Activated CD8-positive, alpha-beta memory T cell treated with anti-CD3 and anti-CD28 coated beads, Interleukin-2, amount 10 ng/mL, durations not matched to agents 7 days and 5 days (primary cell): Measurements from ENCODE around the gene TERT. TPM values are rescaled to one million over a fixed set of nuclear protein-coding genes. Genes with fewer than 3 reads are reported as not detected.
A peak's percentile ranks its signal among the peaks of the same experiment; 100 is the strongest.

ENCODE experiments used
- ATAC-seq: fragments of 150-1000 bp; cut with Tn5 transposase; one replicate; pipeline ENCODE4 v1.10.0; 2021; ENCODE audit warnings: moderate library complexity
- CTCF ChIA-PET: fragments of 350-600 bp; sonication (Branson Sonifier 250); formaldehyde crosslinking; loops from one replicate; lab custom pipeline; 2021; ENCODE audit warnings: antibody characterized with exemption; lab: Charles Lee
- DNase-seq: peaks from one replicate; pipeline ENCODE4 v3.0.0-alpha.2; 2020
- H3K27ac Mint-ChIP-seq: one replicate; pipeline ENCODE4 v1.8.0; 2021; ENCODE audit warnings: mild to moderate bottlenecking, mixed read lengths
- H3K27me3 Mint-ChIP-seq: one replicate; pipeline ENCODE4 v1.8.0; 2021; ENCODE audit warnings: mixed read lengths
- H3K36me3 Mint-ChIP-seq: one replicate; pipeline ENCODE4 v1.8.0; 2021; ENCODE audit warnings: mild to moderate bottlenecking, mixed read lengths
- H3K4me1 Mint-ChIP-seq: one replicate; pipeline ENCODE4 v1.8.0; 2021; ENCODE audit warnings: mixed read lengths
- H3K4me3 Mint-ChIP-seq: one replicate; pipeline ENCODE4 v1.8.0; 2021; ENCODE audit warnings: mild to moderate bottlenecking, moderate library complexity, mixed read lengths
- H3K9me3 Mint-ChIP-seq: one replicate; pipeline ENCODE4 v1.8.0; 2022; ENCODE audit warnings: low read depth, mixed read lengths
- total RNA-seq, 2 experiments: library from RNA; stranded (reverse); gene quantifications; one replicate each; pipeline ENCODE4 v1.2.3, GENCODE V29; 2021

The TERT gene
- total RNA-seq, 2 experiments from 2014 or later, result 0.82 to 1.5 TPM

GRCh38 chr5:1319436-1320256 is 24.8 kb upstream of the TERT start:
- Mint-ChIP-seq H3K4me3 (no peak overlapping the region), H3K27me3 (no peaks in the 10 kb centered on the region), H3K36me3 (peaks cover 30% of the 10 kb centered on the region), H3K4me1 (peaks cover 32% of the 10 kb centered on the region), H3K27ac (no peak overlapping the region), H3K9me3 (no peaks in the 10 kb centered on the region)
- DNase-seq, result no peak
- CTCF ChIA-PET, result no interaction called here
- ATAC-seq, result no peak

GRCh38 chr5:1318659-1319251 is 23.9 kb upstream of the TERT start:
- H3K27me3 Mint-ChIP-seq, result no peaks in the 10 kb centered on the region
- CTCF ChIA-PET, result no interaction called here
- ATAC-seq (no peak), DNase-seq (no peak)
- H3K9me3 Mint-ChIP-seq, result no peaks in the 10 kb centered on the region
- peaks cover 22% of the 10 kb centered on the region for H3K36me3 Mint-ChIP-seq
- no peak overlapping the region for H3K4me3 Mint-ChIP-seq
- H3K27ac Mint-ChIP-seq, result no peak overlapping the region
- peaks cover 41% of the 10 kb centered on the region for H3K4me1 Mint-ChIP-seq

- Mint-ChIP-seq H3K27ac (no peak overlapping the region), H3K36me3 (peaks cover 22% of the 10 kb centered on the region), H3K4me1 (peaks cover 48% of the 10 kb centered on the region), H3K4me3 (no peak overlapping the region), H3K9me3 (no peaks in the 10 kb centered on the region), H3K27me3 (no peaks in the 10 kb centered on the region)
- CTCF ChIA-PET, result no interaction called here
- no peak for DNase-seq
- ATAC-seq, result no peak
Measured at GRCh38 chr5:1317921-1318565, 23.2 kb upstream of the TERT start.

- Mint-ChIP-seq H3K9me3 (no peaks in the 10 kb centered on the region), H3K27me3 (peaks cover 1% of the 10 kb centered on the region), H3K36me3 (peaks cover 24% of the 10 kb centered on the region), H3K4me3 (peak overlapping the region; percentile 44), H3K27ac (peak overlapping the region; percentile 90), H3K4me1 (peaks cover 60% of the 10 kb centered on the region)
- peak; percentile 2 for ATAC-seq
- DNase-seq, result no peak
- CTCF ChIA-PET, result interaction anchor here (0.9 kb wide), 1 partner anchor 11 kb away, joined by 3 read pairs; no protein-coding TSS in a partner anchor
Measured at GRCh38 chr5:1316588-1317340, 21.9 kb upstream of the TERT start.

- Mint-ChIP-seq H3K27ac (peak overlapping the region; percentile 90), H3K4me3 (peak overlapping the region; percentile 44), H3K27me3 (peaks cover 7% of the 10 kb centered on the region), H3K9me3 (peaks cover 3% of the 10 kb centered on the region), H3K4me1 (peaks cover 66% of the 10 kb centered on the region), H3K36me3 (peaks cover 29% of the 10 kb centered on the region)
- peak; percentile 42 for ATAC-seq
- DNase-seq, result peak; percentile 80
- CTCF ChIA-PET, result interaction anchor here (0.9 to 1.6 kb wide), 4 partner anchors 12 to 329 kb away, joined by 3 to 6 read pairs (median 3); no protein-coding TSS in a partner anchor
Measured at GRCh38 chr5:1315709-1316587, 21.1 kb upstream of the TERT start.

GRCh38 chr5:1315018-1315708 is 20.3 kb upstream of the TERT start:
- peak overlapping the region; percentile 44 for H3K4me3 Mint-ChIP-seq
- H3K27ac Mint-ChIP-seq, result peak overlapping the region; percentile 90
- peaks cover 66% of the 10 kb centered on the region for H3K4me1 Mint-ChIP-seq
- CTCF ChIA-PET, result interaction anchor here (0.9 to 1.6 kb wide), 4 partner anchors 14 to 330 kb away, joined by 3 to 6 read pairs (median 3); no protein-coding TSS in a partner anchor
- DNase-seq (no peak), ATAC-seq (peak; percentile 1)
- peaks cover 13% of the 10 kb centered on the region for H3K27me3 Mint-ChIP-seq
- peaks cover 7% of the 10 kb centered on the region for H3K9me3 Mint-ChIP-seq
- H3K36me3 Mint-ChIP-seq, result peaks cover 30% of the 10 kb centered on the region

- Mint-ChIP-seq H3K36me3 (peaks cover 31% of the 10 kb centered on the region), H3K4me3 (no peak overlapping the region), H3K27ac (peak overlapping the region; percentile 90), H3K4me1 (peaks cover 66% of the 10 kb centered on the region), H3K27me3 (peaks cover 16% of the 10 kb centered on the region), H3K9me3 (peaks cover 9% of the 10 kb centered on the region)
- DNase-seq (no peak), ATAC-seq (no peak)
- CTCF ChIA-PET, result interaction anchor here (0.9 to 1.6 kb wide), 2 partner anchors 14 to 66 kb away, joined by 3 to 6 read pairs; no protein-coding TSS in a partner anchor
Measured at GRCh38 chr5:1314564-1314982, 19.7 kb upstream of the TERT start.

GRCh38 chr5:1312993-1313833 is 18.3 kb upstream of the TERT start:
- Mint-ChIP-seq H3K4me3 (peak overlapping the region; percentile 35), H3K27me3 (peaks cover 20% of the 10 kb centered on the region), H3K9me3 (peaks cover 9% of the 10 kb centered on the region), H3K27ac (peak overlapping the region; percentile 87), H3K4me1 (peaks cover 66% of the 10 kb centered on the region), H3K36me3 (peaks cover 26% of the 10 kb centered on the region)
- ATAC-seq (peak; percentile 74), DNase-seq (peak; percentile 90)
- CTCF ChIA-PET, result interaction anchor here (1.2 to 1.4 kb wide), 4 partner anchors 9 to 140 kb away, joined by 3 to 6 read pairs (median 4); no protein-coding TSS in a partner anchor

GRCh38 chr5:1312206-1312605 is 17.3 kb upstream of the TERT start:
- Mint-ChIP-seq H3K9me3 (peaks cover 9% of the 10 kb centered on the region), H3K4me1 (peaks cover 60% of the 10 kb centered on the region), H3K27me3 (peaks cover 20% of the 10 kb centered on the region), H3K36me3 (peaks cover 16% of the 10 kb centered on the region), H3K4me3 (no peak overlapping the region), H3K27ac (no peak overlapping the region)
- CTCF ChIA-PET, result interaction anchor here (1.2 kb wide), 2 partner anchors 12 to 73 kb away, joined by 4 to 6 read pairs; no protein-coding TSS in a partner anchor
- DNase-seq (peak; percentile 57), ATAC-seq (no peak)

- Mint-ChIP-seq H3K27ac (no peak overlapping the region), H3K9me3 (peaks cover 9% of the 10 kb centered on the region), H3K27me3 (peaks cover 20% of the 10 kb centered on the region), H3K4me3 (no peak overlapping the region), H3K36me3 (peaks cover 14% of the 10 kb centered on the region), H3K4me1 (peaks cover 53% of the 10 kb centered on the region)
- CTCF ChIA-PET, result no interaction called here
- ATAC-seq (no peak), DNase-seq (no peak)
Measured at GRCh38 chr5:1311439-1312055, 16.7 kb upstream of the TERT start.
